ENCODE measurements around the gene SMIM1.

GRCh38 chr1:3821447-3821846, 48.9 kb downstream of the SMIM1 start:
- TF ChIP-seq EZH2 (IDR thresholded peaks at IDR 0.05; ENCODE audit: insufficient read depth, poor library complexity, severe bottlenecking) = no peak
- TF ChIP-seq EZH2phosphoT487 (IDR thresholded peaks at IDR 0.05; ENCODE audit: insufficient read depth, low read depth) = no peak
